ENCODE results near the gene RBM23.
"Not testable (repeated sequence)": the region's sequence is repeated elsewhere in the genome, so short reads cannot be mapped to it uniquely, and the experiment has no call there.

RBM23 gene

DNA sequence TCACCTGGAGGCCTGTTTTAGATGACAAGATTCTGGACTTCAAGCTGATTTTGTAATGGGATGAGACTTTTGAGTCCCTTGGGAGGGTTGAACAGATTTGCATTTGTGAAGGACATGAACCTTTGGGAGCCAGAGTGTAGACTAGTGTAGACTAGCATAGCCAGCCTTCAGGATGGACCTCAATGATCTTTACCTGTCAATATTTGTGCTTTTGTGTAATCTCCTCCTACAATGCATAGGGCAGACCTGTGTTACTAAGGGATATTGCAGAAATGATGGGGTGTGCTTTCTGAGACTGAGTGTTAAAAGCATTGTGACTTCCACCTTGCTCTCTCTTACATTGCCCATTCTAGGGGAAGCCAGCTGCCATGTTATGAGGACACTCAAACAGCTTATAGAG lies 57.3 kb downstream of the RBM23 start:
- no peak for DNase-seq

DNA sequence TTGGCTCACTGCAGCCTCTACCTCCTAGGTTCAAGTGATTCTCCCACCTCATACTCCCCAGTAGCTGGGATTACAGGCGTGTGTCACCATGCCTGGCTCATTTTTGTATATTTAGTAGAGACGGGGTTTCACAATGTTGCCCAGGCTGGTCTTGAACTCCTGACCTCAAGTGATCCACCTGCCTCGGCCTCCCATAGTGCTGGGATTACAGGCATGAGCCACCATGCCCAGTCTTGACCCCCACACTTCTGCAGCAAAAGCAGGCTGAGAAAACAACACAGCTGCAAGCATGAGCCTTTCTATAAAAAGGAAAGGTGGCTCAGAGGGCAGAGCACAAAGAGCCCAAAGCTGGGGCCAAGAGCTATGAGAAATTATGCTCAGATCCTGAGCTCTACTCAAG lies 58.6 kb downstream of the RBM23 start:
- not testable (repeated sequence) for DNase-seq

- no peak for DNase-seq
Observed at GRCh38 chr14:22856428-22856827, 62.5 kb downstream of the RBM23 start.

DNA sequence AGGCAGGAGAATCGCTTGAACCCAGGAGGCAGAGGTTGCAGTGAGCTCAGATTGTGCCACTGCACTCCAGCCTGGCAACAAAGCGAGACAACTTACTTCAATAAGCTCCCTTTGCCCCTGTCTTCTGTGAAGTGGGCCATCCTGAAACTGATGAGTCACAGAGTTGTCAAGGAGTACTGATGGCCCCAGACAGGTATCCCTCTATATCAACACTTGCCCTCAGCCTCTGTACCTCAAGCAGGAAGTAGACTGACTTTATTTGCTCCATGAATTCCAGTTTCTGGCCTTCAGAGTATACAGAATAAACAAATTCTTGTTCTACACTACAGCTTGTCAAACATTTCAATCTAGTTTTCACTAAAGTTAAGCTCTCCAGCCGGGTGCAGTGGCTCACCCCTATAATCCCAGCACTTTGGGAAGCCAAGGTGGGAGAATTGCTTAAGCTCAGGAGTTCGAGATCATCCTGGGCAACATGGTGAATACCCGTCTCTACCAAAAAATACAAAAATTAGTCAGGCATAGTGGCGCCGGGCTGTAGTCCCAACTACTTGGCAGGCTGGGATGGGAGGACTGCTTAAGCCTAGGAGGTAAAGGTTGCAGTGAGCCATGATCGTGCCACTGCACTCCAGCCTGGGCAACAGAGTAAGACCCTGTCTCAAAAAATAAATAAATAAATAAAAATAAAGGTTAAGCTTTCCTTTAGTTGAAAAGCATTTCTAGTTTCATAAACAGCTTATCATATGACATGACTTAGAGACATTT lies 63.8 kb downstream of the RBM23 start:
- DNase-seq = no peak

GRCh38 chr14:22854296-22854695 lies 64.7 kb downstream of the RBM23 start:
- DNase-seq = not testable (repeated sequence)

DNA sequence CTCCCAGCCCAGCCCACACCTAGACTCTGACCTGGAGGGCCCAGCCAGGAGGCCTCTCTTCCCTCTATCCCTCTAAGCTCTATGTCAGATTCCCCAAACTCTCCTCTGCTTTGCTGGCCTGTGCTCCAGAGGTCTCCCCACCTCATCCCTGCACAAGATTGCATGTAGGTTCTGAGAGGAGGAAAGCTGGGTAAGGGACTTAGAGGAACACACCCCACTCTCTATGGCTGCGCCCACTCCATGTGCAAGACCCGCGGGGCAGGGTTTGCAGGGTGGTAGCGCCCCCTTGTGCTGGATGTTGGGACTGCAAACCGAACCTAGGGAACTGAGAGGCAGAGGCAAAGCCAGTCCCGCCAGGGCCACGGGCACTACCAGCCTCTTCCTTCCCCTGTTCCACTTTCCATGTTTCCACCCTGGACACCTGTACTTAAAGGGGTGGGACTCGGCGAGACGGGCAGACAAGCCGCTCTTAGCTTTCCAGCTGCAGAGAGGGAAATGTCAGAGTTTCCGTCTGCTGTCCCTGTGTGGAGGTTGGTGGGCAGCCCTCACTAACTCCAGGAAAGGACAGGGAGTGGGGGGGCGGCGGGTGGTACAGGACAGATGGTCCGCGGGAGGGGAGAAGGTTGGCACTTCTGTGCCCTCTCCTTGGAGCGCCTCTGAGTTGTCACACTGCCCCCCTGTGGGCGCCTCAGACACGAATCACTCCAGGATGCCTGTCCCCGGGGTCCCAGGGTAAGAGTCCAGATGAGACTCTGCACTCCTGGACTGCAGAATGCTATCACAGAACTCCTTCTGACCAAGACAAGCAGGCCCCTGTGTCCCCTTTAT lies 65.8 kb downstream of the RBM23 start:
- DNase-seq = peak; percentile 26 to 55

- DNase-seq = no peak
Observed at GRCh38 chr14:22852599-22852939, 66.4 kb downstream of the RBM23 start.

GRCh38 chr14:22852178-22852577 lies 66.8 kb downstream of the RBM23 start:
- DNase-seq = not testable (repeated sequence)

GRCh38 chr14:22850944-22851764 lies 67.8 kb downstream of the RBM23 start:
- DNase-seq = no peak

DNA sequence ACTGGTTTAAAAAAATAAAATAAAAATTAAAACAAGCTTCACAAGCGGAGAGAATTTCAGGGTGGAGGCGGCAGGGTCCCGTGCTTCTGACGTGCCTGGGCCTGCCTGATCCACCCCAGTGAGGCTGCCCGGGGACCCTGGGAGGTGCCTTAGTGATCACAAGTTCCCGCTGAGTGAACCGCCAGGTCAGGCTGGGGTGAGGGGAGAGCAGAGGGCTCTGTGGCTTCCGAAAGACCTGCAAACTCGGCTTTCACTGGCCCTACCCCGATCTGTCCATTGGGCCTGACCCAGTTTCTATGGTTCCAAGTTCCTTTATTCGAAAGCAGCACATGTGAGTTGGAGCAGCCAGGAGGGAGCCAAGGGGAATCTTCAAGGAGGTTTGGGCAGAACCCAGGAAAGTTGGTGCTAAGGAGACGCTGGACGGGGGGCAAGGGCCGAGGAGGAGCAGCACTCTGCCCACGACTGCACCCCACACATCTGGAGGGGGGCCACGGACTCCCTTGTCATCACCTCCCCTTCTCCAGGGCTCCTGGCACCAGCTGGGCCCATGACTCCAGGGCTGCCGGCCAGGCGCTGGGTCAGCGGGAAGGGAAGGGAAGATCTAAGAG lies 69.6 kb downstream of the RBM23 start:
- DNase-seq = no peak

GRCh38 chr14:22848351-22849164 lies 70.4 kb downstream of the RBM23 start:
- DNase-seq = no peak

GRCh38 chr14:22847661-22848341 lies 71.1 kb downstream of the RBM23 start:
- no peak for DNase-seq

GRCh38 chr14:22846811-22847307 lies 72.1 kb downstream of the RBM23 start:
- DNase-seq = no peak

DNA sequence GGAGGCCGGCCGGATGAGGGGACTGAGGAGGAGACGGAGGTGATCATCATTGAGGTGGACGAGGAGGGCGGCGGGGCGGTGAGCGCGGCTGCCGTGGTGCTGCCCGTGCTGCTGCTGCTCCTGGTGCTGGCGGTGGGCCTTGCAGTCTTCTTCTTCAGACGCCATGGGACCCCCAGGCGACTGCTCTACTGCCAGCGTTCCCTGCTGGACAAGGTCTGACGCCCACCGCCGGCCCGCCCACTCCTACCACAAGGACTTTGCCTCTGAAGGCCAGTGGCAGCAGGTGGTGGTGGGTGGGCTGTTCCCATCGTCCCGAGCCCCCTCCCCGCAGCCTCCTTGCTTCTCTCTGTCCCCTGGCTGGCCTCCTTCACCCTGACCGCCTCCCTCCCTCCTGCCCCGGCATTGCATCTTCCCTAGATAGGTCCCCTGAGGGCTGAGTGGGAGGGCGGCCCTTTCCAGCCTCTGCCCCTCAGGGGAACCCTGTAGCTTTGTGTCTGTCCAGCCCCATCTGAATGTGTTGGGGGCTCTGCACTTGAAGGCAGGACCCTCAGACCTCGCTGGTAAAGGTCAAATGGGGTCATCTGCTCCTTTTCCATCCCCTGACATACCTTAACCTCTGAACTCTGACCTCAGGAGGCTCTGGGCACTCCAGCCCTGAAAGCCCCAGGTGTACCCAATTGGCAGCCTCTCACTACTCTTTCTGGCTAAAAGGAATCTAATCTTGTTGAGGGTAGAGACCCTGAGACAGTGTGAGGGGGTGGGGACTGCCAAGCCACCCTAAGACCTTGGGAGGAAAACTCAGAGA lies 72.9 kb downstream of the RBM23 start:
- no peak for DNase-seq

DNA sequence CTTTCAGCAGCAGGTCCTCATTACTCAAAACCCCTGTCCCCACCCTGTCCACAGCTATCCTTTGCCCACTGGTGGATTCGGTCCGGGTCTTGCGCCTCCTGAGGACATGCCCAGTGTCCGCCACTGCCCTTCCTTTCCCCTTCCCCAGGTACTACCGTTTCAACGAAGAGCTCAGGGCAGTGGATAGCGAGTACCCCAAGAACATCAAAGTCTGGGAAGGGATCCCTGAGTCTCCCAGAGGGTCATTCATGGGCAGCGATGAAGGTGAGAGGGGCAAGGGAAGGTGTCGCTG lies 73.9 kb downstream of the RBM23 start:
- no peak for DNase-seq

GRCh38 chr14:22844221-22845102 lies 74.5 kb downstream of the RBM23 start:
- DNase-seq = no peak

Data from NCI-H187 (cell line).